NB4 (cell line): ENCODE measurements around the gene NRBP1.

Experiments used
- POLR2A ChIP-seq: IDR thresholded peaks from 2 replicates; pipeline ENCODE4 v1.6.1; 2011; ENCODE audit warnings: mild to moderate bottlenecking; ENCODE audit not compliant: insufficient read length; ENCODE audit errors: extremely low read depth
- TF ChIP-seq, protein P1 (sequence below): IDR thresholded peaks from 2 replicates; pipeline ENCODE4 v1.6.1; 2011; ENCODE audit warnings: low read depth, low read length
- TF ChIP-seq, protein P2 (sequence below): IDR thresholded peaks from one replicate; pipeline ENCODE4 v1.5.1; 2012; ENCODE audit warnings: low read depth, low read length

DNA sequence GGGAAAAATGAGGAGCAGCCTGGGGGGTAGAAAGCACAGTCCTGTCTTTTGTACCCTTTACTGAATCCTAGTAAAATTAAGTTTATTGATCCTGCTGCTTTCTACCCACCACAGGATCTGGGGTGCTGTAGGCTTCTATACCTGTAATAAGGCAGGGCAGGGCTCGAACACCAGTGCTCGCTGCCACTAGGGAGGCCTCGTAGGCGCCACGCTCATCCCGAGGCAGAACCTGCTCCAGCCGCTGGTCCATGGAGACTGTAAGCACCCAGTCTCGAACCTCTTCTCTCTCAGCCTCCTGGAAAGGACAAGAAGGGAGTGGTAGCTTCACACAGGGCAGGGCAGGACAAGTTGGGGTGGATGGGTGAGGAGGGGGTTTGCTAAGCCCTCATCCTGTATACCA is 16.7 kb downstream of the NRBP1 start:
- TF ChIP-seq, protein P1, sequence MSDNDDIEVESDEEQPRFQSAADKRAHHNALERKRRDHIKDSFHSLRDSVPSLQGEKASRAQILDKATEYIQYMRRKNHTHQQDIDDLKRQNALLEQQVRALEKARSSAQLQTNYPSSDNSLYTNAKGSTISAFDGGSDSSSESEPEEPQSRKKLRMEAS, result no peak
- TF ChIP-seq, protein P2, sequence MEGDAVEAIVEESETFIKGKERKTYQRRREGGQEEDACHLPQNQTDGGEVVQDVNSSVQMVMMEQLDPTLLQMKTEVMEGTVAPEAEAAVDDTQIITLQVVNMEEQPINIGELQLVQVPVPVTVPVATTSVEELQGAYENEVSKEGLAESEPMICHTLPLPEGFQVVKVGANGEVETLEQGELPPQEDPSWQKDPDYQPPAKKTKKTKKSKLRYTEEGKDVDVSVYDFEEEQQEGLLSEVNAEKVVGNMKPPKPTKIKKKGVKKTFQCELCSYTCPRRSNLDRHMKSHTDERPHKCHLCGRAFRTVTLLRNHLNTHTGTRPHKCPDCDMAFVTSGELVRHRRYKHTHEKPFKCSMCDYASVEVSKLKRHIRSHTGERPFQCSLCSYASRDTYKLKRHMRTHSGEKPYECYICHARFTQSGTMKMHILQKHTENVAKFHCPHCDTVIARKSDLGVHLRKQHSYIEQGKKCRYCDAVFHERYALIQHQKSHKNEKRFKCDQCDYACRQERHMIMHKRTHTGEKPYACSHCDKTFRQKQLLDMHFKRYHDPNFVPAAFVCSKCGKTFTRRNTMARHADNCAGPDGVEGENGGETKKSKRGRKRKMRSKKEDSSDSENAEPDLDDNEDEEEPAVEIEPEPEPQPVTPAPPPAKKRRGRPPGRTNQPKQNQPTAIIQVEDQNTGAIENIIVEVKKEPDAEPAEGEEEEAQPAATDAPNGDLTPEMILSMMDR, result no peak
- TF ChIP-seq POLR2A, result no peak
